ENCODE measurements around the gene ZSWIM4. TPM values are rescaled to one million over a fixed set of nuclear protein-coding genes. Genes with fewer than 3 reads are reported as not detected.

ZSWIM4 gene
- total and polyA plus RNA-seq, 2 of the 4 experiments (the other 2 are of a cell fraction) = 2.2 to 6.2 TPM

DNA sequence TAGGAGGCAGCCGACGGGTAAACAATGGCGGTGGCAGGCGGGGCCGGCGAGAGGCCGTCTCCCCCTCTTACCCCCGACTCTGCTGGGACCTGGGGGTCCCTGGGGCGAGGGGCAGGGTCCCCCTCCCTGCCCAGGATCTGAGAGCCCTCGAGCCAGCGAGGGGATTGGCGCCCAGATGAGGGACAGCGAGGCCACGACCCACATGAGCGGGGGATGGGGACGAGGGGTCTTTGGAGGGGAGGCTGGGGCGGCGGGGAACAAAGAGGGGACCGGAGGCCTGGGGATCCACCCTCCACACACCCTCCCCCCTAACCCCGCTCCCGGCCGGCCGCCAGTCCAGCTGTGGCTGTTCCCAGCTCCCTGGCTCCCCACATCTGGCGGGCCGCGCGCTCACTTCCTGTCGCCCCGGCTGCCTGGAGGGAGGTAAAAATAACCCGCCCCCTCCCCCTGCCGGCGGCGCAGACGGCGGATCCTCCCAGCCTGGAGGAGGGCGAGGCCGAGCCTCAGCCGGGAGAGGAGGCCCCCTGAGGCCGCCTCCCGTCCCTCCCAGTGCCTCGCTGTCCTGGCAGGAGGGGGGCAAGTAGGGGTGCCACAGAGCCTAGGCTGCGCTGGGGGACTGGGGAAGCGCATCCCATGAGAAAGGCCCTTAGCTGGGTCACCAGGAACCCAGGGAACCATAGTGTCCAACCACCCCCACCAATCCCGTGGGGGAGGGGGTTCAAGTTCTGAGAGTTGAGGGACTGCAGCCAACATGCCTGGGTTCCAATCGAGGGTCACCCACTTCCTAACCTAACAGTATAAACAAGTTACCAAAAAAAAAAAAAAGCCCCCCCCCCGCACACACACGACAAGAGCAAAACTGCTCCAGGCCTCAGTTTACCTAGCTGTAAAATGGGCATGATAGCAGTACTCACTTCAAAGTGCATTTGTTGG lies 52.4 kb downstream of the ZSWIM4 start:
- Histone ChIP-seq H3K4me3 (ENCODE audit: insufficient read depth, low read depth, low read length) (peak overlapping the region; percentile 34), H2AFZ (replicated peaks; ENCODE audit: low read length, poor library complexity) (peak overlapping the region; percentile 93), H3K9ac (ENCODE audit: low read depth, low read length) (peak overlapping the region; percentile 81), H3K36me3 (ENCODE audit: control insufficient read depth, insufficient read depth, low read length) (no peaks in the 10 kb centered on the region), H2BK15ac (ENCODE audit: low read depth, low read length) (peak overlapping the region; percentile 99; the same call in 2 of the 3 replicates), H3K4ac (ENCODE audit: low read depth, low read length) (peak overlapping the region; percentile 99), H3K4me2 (ENCODE audit: low read depth, low read length) (peak overlapping the region; percentile 81), H3K79me1 (ENCODE audit: low read depth in 1 of 2, low read length in 2 of 2) (peaks cover 21 to 67% of the 10 kb centered on the region in 2 experiments), H2AK9ac (replicated peaks; ENCODE audit: low read depth, low read length, poor library complexity) (peak overlapping the region; percentile 90), H3K56ac (ENCODE audit: extremely low read depth, insufficient read depth, low read length) (peak overlapping the region; percentile 97), H4K20me1 (ENCODE audit: insufficient read depth, low read length) (peaks cover 5% of the 10 kb centered on the region), H2AK5ac (ENCODE audit: low read depth, low read length) (peak overlapping the region; percentile 98), H3K27ac (ENCODE audit: insufficient read depth, low read length) (peak overlapping the region; percentile 99), H2BK5ac (ENCODE audit: low read depth, low read length, poor library complexity, severe bottlenecking) (peak overlapping the region; percentile 99), H3K9me1 (ENCODE audit: insufficient read depth, low read length) (peaks cover 18% of the 10 kb centered on the region), H4K8ac (ENCODE audit: low read depth in 2 of 2, low read length in 2 of 2) (peak overlapping the region; percentile 86 to 97), H4K91ac (ENCODE audit: insufficient read depth, low read depth, low read length) (peak overlapping the region; percentile 97), H2BK20ac (ENCODE audit: low read depth, low read length) (peak overlapping the region; percentile 93), H2BK120ac (ENCODE audit: low read depth, low read length) (peak overlapping the region; percentile 99), H3K9me3 (ENCODE audit: control insufficient read depth, insufficient read depth, low read length) (no peaks in the 10 kb centered on the region), H3K23ac (ENCODE audit: low read depth, low read length) (peak overlapping the region; percentile 97; the same call in 1 of the 2 replicates), H3K14ac (replicated peaks; ENCODE audit: low read depth, low read length) (peak overlapping the region; percentile 99), H3K4me1 (ENCODE audit: control insufficient read depth, insufficient read depth, low read length) (peaks cover 43% of the 10 kb centered on the region), H3K27me3 (ENCODE audit: control insufficient read depth, insufficient read depth, low read length) (no peaks in the 10 kb centered on the region), H4K5ac (ENCODE audit: low read depth, low read length) (peak overlapping the region; percentile 77), H3K18ac (ENCODE audit: low read depth, low read length) (peak overlapping the region; percentile 92)
- ChIA-PET CTCF (interaction anchor here (1.5 kb wide), 1 partner anchor 14 kb away, joined by 7 read pairs; no protein-coding TSS in a partner anchor), POLR2A (ENCODE audit: unreplicated experiment) (interaction anchor here (0.5 to 1.1 kb wide), 6 partner anchors 8 to 663 kb away, joined by 3 to 12 read pairs (median 4); no protein-coding TSS in a partner anchor)
- no TSS peak for BruUV-seq (replicated peaks)
- no CpG with 5 or more reads among the region's 47 CpGs for WGBS, 2 experiments (ENCODE audit: extremely low coverage in 2 of 2, insufficient read length in 1 of 2)
- ATAC-seq (ENCODE audit: low read depth) (peak; percentile 59), DNase-seq (peak; percentile 91)
- dilution Hi-C loops (cut with HindIII; ENCODE audit: low sequenced_read_pairs, unreplicated experiment) = no loop called here
- in situ Hi-C loops (cut with MboI; ENCODE audit: low sequenced_read_pairs) = loop anchor here (10.0 to 25.0 kb wide), 2 partner anchors 693 to 1060 kb away; partner anchors contain the start of genes HOOK2, IER2, JUNB and STX10
- peak; percentile 86 for TF ChIP-seq RCOR1 (IDR thresholded peaks at IDR 0.05; ENCODE audit: insufficient replicate concordance, low read length)
- TF ChIP-seq CTCF (conservative IDR thresholded peaks at IDR 0.05; ENCODE audit: low read depth, low read length) = 0 out of 2 replicates have a peak, but pooled peaks have one; percentile 18
- no peak for TF ChIP-seq BHLHE40 (IDR thresholded peaks at IDR 0.05; ENCODE audit: low read depth, low read length)
- peak; percentile 94 for TF ChIP-seq MAZ (IDR thresholded peaks at IDR 0.05; ENCODE audit: borderline replicate concordance, low read depth, low read length)
- peak; percentile 28; the same call in 1 of the 2 replicates for TF ChIP-seq RAD21 (IDR thresholded peaks at IDR 0.05; ENCODE audit: low read length)
- 0 out of 2 replicates have a peak, but pooled peaks have one; percentile 11 for TF ChIP-seq SMC3 (IDR thresholded peaks at IDR 0.05; ENCODE audit: low read depth, low read length)
- peak; percentile 85 for TF ChIP-seq POLR2A (IDR thresholded peaks at IDR 0.05; ENCODE audit: low read depth, low read length)
- TF ChIP-seq FOS (IDR thresholded peaks at IDR 0.05; ENCODE audit: low read depth, low read length) = no peak
- intact Hi-C loops (cut with micrococcal nuclease) = no loop called here
